Pulmonary artery endothelial cell (primary cell): ENCODE measurements around the gene NAT14. TPM values are rescaled to one million over a fixed set of nuclear protein-coding genes. Genes with fewer than 3 reads are reported as not detected.

ENCODE experiments used
- DNase-seq: peaks from one replicate; pipeline ENCODE4 v3.0.0-alpha.2; 2011; ENCODE audit warnings: low read depth, low spot score
- total RNA-seq: library from RNA; depleted of rRNA; stranded (reverse); fragments of >200 nt; gene quantifications from 2 replicates; pipeline ENCODE4 v1.2.3, GENCODE V29; 2014

NAT14 gene
- total RNA-seq, 1 donor from 2014 or later: 21.2 TPM

DNA sequence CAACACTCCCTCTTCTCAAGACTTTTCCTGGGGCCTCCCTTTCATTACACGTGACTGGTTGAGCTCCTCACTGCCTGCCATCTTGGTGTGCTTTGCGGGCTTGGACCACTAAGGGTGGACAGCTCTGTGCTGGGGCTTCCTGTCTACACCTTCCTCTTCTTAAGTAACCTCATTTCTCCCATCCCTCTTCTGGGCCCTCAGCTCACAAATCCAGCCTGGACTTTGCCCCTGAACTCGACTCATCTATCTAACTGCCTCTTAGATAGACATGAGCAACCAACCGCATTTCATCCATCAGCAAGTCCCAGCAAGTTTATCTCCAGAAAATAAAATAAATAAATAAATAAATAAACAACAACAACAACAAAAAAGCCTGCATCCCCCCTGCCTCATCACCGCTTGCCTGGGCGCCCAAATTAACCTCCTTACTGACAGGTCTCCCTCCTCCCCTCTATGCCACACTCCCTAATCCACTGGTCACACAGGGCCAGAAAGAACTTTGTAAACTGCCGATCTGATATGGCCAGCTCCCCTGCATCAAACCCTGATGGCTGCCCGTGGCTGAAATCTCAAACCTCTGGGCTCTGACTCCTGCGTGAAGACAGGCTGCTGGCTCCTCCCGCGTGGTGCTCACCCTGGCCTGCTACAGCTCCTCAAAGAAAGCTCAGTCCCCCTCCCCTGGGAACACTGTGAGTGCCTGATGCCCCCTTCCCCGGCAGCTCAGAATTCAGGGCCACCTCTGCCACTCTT, 31.3 kb upstream of the NAT14 start:
- no peak for DNase-seq

DNA sequence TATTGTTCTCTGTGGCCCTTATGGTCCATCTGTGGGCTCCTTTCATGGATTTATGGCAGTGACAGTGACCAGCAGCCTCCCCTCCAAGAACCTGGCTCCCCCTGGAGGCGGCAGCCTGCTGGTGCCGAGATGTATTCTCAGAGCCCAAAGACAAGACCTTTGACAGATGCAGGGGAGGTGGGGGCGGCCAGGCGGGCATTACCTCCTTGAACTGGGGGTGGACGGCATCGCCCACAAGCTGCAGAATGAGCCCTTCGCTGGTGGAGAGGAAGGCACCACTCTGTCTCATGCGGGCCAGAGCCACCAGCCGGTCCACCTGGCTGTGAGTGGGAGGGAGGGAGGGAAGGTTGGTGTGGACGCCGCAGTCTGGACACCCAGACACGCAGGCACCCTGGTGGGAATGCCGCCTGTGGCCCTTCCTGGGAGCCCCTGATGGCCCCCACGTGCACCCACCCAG, 30.2 kb upstream of the NAT14 start:
- no peak for DNase-seq

DNA sequence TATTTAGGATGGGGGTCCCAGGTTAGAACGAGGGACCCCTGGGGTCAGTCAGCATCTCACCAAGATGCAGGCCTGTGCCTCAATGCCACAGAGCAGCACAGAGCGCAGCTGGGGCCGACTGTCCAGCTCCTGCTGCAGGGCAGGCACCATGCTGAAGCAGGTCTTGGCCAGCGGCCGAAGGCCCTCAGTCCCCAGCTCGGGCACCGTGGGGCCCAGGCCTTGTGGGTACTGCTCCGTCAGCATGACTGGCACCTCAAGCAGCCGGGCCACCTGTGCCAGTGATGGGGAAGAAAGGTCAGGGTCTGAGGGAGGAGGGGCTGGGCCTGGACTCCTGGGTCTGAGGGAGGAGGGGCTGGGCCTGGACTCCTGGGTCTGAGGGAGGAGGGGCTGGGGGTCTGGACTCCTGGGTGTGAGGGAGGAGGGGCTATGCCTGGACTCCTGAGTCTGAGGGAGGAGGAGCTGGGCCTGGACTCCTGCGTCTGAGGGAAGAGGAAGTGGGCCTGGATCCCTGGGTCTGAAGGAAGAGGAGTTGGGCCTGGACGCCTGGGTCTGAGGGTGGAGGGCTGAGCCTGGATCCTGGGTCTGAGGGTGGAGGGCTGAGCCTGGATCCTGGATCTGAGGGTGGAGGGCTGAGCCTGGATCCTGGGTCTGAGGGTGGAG, 29.3 kb upstream of the NAT14 start:
- no peak for DNase-seq

- DNase-seq: no peak
Measured at GRCh38 chr19:55456347-55456746, 28.6 kb upstream of the NAT14 start.

DNA sequence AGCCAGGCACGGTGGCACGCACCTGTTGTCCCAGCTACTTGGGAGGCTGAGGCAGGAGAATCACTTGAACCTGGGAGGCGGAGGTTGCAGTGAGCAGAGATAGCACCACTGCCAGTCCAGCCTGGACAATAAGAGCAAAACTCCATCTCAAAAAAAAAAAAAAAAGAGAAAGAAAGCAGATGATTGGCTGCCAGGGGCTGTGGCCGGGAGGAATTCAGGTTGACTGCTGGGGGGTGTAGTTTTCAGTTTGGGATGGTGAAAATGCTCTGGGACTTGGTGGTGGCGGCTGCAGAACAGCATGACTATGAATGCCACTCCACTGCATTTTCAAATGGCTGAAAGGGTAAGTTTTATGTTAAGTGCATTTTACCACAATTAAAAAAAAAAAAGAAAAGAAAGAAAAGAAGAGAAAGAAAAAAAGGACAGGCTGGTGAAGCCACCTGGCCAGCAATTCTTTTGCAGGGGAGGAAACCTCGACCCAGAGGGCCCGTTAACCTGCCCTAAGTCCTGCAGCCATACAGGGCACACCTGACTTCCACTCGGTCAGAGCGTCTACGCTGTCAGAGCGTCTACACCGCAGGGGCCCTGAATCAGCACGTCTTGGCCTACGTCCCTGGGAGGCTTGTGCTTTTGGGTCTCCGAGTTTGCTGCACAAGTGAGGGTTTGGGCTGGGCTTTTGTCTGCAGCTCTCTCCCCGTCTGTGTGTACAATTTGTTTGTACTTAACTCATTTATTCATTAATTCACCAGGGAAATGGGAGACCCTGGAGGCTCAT, 27.1 kb upstream of the NAT14 start:
- no peak for DNase-seq

DNA sequence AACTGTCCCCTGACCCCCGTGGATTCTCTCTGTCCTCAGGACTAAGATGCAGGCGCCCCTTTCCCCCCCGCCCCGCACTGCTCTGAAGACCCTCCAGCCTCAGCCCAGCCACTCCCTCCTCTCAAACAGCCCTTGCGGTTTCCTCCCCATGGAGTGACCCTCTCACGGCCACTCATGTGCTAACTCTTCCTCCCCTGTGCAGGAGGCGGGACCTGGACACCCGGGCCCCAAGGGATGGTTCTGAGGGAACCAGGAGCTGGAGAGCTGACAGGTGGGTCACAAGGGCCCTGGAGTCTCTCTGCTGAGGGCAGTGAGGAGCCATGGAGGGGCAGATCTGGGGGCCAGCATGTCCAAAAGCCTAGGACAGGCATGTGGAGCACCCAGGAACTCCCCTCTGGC, 25.4 kb upstream of the NAT14 start:
- no peak for DNase-seq

DNA sequence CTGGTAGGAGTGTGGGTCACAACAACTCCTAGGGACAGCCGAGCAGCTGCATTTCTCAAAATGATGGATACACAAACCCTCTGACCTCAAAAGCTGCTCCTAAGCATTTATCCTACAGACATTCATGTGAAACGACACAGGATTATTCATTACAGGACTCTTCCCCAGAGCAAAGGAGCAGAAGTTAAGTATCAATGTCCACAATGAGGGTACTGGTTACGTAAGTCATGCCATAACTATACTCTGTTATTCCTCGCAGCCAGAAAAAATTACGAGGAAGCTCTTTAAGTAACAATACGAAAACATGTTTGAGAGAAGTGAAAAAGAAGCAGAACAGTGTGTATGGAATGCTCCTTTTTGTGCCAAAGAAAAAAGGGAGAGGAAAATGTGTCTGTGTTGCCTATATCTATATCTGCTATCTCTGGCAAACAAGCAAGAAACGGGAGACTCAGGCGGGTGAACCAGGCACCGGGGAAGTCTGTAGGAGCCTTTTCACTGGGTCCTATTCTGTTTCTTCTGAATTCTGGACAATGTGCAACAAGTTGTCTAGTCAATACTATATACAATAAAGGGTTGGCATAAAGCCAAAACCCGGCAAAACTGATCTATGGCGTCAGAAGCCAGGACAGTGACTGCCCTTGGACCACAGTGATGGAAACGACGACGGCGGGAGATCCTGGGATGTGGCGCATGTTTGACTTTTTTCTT, 24.9 kb upstream of the NAT14 start:
- no peak for DNase-seq

- DNase-seq: no peak
Measured at GRCh38 chr19:55460670-55461258, 24.2 kb upstream of the NAT14 start.

GRCh38 chr19:55461259-55461973, 23.6 kb upstream of the NAT14 start, which contains the start of gene ISOC2:
Gene ISOC2 (minus strand): TSS chr19:55461642. CDS start chr19:55456486, 5,156 bp downstream.
- DNase-seq: peak; percentile 99

DNA sequence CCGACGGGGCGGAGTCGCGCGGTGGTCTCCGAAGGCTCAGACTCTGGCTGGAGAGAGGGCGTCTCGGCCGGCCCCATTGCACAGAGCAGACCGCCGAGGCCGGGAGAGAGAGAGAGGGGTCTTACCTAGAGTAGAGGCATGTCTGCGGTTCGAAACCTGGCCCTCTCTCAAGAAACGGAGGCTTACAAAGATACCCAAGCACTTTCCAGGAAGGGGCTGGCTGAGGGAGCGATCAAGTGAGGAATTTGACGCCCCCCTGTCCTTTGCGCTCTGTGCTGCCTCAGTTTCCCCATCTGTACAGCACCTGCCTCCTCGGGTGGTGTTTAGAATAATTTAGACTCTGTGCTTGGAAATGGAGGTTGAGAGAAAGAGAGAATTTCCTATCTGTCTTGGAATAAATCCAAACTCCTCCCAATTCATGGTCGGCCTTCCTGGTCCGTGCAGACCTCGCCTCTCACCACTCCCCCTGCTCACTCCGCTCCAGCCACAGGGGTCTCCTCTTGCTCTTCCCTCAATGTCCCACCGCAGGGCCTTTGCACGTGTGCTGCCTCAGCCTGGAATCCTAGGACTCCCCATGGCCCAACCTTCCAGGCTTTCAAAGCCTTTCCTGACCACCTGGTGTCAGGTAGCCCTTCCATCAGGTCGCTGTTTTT, 22.9 kb upstream of the NAT14 start:
- no peak for DNase-seq

DNA sequence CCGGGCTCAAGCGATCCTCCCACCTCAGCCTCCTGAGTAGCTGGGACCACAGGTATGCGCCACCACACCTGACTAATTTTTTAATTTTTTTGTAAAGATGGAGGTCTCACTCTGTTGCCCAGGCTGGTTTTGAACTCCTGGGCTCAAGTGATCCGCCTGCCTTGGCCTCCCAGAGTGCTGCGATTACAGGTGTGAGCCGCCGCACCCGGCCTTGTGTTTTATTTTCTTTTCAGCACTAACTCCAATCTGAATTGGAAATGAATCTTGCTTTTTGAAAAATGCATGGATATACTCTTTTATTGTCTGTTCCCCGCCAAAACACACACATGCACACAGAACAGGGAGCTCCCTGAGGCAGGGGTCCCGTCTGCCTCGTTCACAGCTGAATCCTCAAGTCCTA, 22.3 kb upstream of the NAT14 start:
- DNase-seq: no peak

GRCh38 chr19:55463583-55464031, 21.4 kb upstream of the NAT14 start:
- DNase-seq: no peak

GRCh38 chr19:55464039-55464661, 20.8 kb upstream of the NAT14 start:
- DNase-seq: no peak

DNA sequence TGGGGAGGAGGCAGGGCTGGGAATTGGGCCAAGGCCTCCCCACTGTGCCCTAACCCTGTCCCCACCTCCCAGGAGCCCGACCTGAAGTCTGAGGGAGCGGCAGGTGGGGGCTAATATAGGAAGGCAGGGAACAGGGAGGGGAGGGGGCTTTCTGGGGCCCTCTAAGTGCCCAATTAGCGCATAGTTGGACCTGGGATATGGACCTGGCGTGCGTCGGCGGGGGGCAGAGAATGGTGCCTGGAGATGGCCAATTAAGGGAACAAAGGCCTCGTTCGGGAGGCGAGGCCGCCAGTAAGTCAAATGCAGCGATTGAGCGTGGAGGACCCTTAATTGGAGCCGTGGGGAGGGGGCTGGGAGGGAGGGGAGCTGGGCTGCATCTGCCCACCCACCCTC, 20.3 kb upstream of the NAT14 start, which contains the start of gene C19orf85:
Gene C19orf85 (minus strand): TSS at position 90 of the 393 bp plus-strand sequence. CDS start 197 bp downstream, outside the sequence.
- DNase-seq: no peak

DNA sequence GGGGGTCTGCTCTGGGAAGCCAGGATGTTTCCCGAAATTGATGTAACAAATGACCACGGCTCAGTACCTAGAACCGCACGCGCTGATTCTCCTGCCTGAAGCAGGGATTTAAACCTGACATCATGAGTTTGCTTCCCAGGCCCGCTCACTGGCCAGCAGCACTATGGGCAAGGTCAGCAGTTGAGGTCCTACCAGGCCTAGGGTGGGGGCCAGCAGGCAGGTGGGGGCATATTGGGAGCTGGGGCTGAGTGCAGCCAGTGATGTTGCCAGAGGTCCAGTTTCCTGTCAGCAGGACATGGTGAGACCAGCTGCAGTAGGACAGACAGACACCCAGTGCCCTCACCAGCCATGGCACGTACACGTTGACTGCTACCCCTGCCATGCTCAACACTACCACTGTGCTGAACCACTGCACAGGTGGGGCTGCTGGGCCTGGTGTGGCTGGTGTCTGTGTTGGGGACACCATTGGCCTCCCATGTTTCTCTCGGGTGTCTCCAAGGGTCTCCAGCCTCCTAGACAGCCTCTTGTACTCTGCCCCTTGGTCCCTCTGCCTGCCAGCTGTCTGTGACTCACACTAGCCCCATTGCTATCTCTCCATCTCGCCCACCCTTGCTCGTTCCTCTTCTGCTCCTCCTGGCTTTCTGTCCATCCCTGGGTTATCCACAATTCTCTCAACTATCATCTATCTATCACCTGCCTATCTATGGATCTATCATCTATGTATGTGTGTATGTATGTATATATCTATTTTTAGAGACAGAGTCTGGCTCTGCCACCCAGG, 19.3 kb upstream of the NAT14 start:
- DNase-seq: no peak

- no peak for DNase-seq
Measured at GRCh38 chr19:55466241-55466614, 18.8 kb upstream of the NAT14 start.

- no peak for DNase-seq
Measured at GRCh38 chr19:55467236-55468053, 17.5 kb upstream of the NAT14 start.

GRCh38 chr19:55468054-55468393, 17.0 kb upstream of the NAT14 start:
- no peak for DNase-seq
